ENCODE data around the gene CRY2.
A peak's percentile ranks its signal among the peaks of the same experiment; 100 is the strongest.
"Not testable (repeated sequence)": the region's sequence is repeated elsewhere in the genome, so short reads cannot be mapped to it uniquely, and the experiment has no call there.

The CRY2 gene

GRCh38 chr11:45880772-45881570 lies 33.7 kb downstream of the CRY2 start:
- peak; percentile 53 for DNase-seq

GRCh38 chr11:45881708-45882368 lies 34.6 kb downstream of the CRY2 start:
- no peak for DNase-seq

- DNase-seq, result no peak
These were observed 37.4 kb downstream of the CRY2 start for GRCh38 chr11:45884596-45885185.

GRCh38 chr11:45885274-45885920 lies 38.1 kb downstream of the CRY2 start, which contains the start of gene MAPK8IP1:
Gene MAPK8IP1, plus strand, starts transcription at chr11:45885651. Its CDS starts 170 bp downstream, at chr11:45885821.
- no peak for DNase-seq

GRCh38 chr11:45885921-45886721 lies 38.8 kb downstream of the CRY2 start:
- DNase-seq, result no peak

- DNase-seq, result no peak
These were observed 39.7 kb downstream of the CRY2 start for GRCh38 chr11:45886816-45887520.

GRCh38 chr11:45887587-45887986 lies 40.3 kb downstream of the CRY2 start:
- DNase-seq, result no peak

GRCh38 chr11:45889555-45889954 lies 42.3 kb downstream of the CRY2 start:
- no peak for DNase-seq

- no peak for DNase-seq
These were observed 42.7 kb downstream of the CRY2 start for GRCh38 chr11:45889966-45890365.

GRCh38 chr11:45890886-45891550 lies 43.7 kb downstream of the CRY2 start:
- DNase-seq, result no peak

- no peak for DNase-seq
These were observed 45.6 kb downstream of the CRY2 start for GRCh38 chr11:45892856-45893255.

GRCh38 chr11:45894555-45895247 lies 47.4 kb downstream of the CRY2 start:
- no peak for DNase-seq

GRCh38 chr11:45895553-45896259 lies 48.4 kb downstream of the CRY2 start:
- DNase-seq, result no peak

GRCh38 chr11:45896422-45896984 lies 49.2 kb downstream of the CRY2 start:
- DNase-seq, result no peak

- no peak for DNase-seq
These were observed 50.3 kb downstream of the CRY2 start for GRCh38 chr11:45897556-45897955.

GRCh38 chr11:45899086-45899447 lies 51.8 kb downstream of the CRY2 start:
- no peak for DNase-seq

GRCh38 chr11:45899448-45900174 lies 52.3 kb downstream of the CRY2 start:
- peak; percentile 64 for DNase-seq

GRCh38 chr11:45900175-45900800 lies 53.0 kb downstream of the CRY2 start:
- not testable (repeated sequence) for DNase-seq
